GM12878 (cell line): ENCODE results near the gene ELFN2.

ENCODE experiments used
- CBFB ChIP-seq: IDR thresholded peaks from 2 replicates; pipeline ENCODE4 v1.6.1; 2016; ENCODE audit warnings: antibody characterized with exemption, low read depth
- CHD2 ChIP-seq: IDR thresholded peaks from 2 replicates; pipeline ENCODE4 v1.6.1; 2011; ENCODE audit warnings: low read depth, low read length, improper control_type of control experiment, borderline replicate concordance
- HSF1 ChIP-seq: fragments of 150-350 bp; IDR thresholded peaks from 2 replicates; pipeline ENCODE4 v1.6.1; 2014; ENCODE audit warnings: mild to moderate bottlenecking, low read depth, low read length
- REST ChIP-seq: IDR thresholded peaks from 2 replicates; pipeline ENCODE4 v1.6.1; 2012; ENCODE audit warnings: mild to moderate bottlenecking, low read depth, low read length
- TCF3 ChIP-seq: IDR thresholded peaks from 2 replicates; pipeline ENCODE4 v1.6.1; 2012; ENCODE audit warnings: low read depth, mild to moderate bottlenecking, low read length, borderline replicate concordance; ENCODE audit not compliant: insufficient read depth
- TF ChIP-seq, protein P1 (sequence below): IDR thresholded peaks from 2 replicates; pipeline ENCODE4 v1.6.1; 2012; ENCODE audit warnings: low read length, inconsistent platforms

DNA sequence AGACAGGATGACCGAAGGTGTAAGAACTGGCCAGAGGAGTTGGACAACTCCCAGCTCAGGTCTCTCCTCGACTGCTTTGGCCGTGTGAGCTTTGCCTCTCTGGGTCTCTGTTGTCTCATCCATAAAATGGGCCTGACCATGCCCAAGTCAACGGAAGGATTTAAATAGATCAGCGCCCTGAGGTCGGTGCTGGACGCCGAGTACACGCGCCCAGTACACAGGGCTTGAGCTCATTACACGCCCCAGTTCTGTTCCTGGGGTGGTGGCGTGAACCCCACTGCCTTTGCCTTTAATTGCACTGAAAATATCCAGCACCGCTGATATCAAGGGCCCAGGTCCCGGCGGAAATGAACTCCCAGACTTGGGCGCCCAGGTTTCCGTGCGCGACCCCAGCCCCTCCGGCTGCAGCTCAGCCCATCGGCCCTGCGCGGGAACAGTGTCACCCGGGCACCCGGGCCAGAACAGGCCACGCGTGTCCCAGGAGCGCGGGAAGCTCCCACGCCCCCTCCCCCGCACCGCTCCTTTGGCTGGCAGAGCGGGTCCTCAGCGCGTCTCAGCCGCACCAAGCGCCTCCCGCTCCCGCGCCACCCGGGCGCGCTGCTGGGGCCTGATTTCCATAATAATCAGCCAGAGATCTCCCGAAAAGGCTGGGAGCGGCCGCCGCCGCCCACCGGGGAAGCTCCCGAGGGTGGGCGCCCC is 102.8 kb downstream of the ELFN2 start:
- TF ChIP-seq TCF3 (no peak), REST (no peak), HSF1 (no peak), CBFB (no peak), CHD2 (no peak)
- TF ChIP-seq, protein P1, sequence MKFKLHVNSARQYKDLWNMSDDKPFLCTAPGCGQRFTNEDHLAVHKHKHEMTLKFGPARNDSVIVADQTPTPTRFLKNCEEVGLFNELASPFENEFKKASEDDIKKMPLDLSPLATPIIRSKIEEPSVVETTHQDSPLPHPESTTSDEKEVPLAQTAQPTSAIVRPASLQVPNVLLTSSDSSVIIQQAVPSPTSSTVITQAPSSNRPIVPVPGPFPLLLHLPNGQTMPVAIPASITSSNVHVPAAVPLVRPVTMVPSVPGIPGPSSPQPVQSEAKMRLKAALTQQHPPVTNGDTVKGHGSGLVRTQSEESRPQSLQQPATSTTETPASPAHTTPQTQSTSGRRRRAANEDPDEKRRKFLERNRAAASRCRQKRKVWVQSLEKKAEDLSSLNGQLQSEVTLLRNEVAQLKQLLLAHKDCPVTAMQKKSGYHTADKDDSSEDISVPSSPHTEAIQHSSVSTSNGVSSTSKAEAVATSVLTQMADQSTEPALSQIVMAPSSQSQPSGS = no peak
